Breast epithelium (tissue), 4 donors: ENCODE data around the gene KIF26B. TPM values are rescaled to one million over a fixed set of nuclear protein-coding genes. Genes with fewer than 3 reads are reported as not detected.
A peak's percentile ranks its signal among the peaks of the same experiment; 100 is the strongest.

Experiments
- DNase-seq, 2 donors: peaks; one replicate each; pipeline ENCODE4 v3.0.0-alpha.2; 2019; ENCODE audit warnings: low spot score in 2 of 2
- H3K27ac ChIP-seq, 2 donors: fragments of 200-600 bp; sonication (generic) in 1 of 2; one replicate each; pipeline ENCODE4 v1.5.1; 2016 to 2019; ENCODE audit warnings: mild to moderate bottlenecking in 1 of 2
- H3K27me3 ChIP-seq, 2 donors: fragments of 200-600 bp; sonication (generic) in 1 of 2; one replicate each; pipeline versions ENCODE4 v1.5.1 to v1.6.0; 2017 to 2019; ENCODE audit warnings: control low read depth in 1 of 2, mild to moderate bottlenecking in 1 of 2
- H3K36me3 ChIP-seq: fragments of 200-600 bp; one replicate; pipeline ENCODE4 v1.5.1; 2019
- H3K4me1 ChIP-seq, 2 donors: fragments of 200-600 bp; sonication (generic); one replicate each; pipeline ENCODE4 v1.5.1; 2016 to 2019; ENCODE audit warnings: control low read depth in 1 of 2
- H3K4me3 ChIP-seq, 3 donors: fragments of 200-600 bp; sonication (generic); 1 replicate in 2 of 3; 2 replicates in 1 of 3; pipeline ENCODE4 v1.5.1; 2016 to 2019; ENCODE audit warnings: mild to moderate bottlenecking in 3 of 3, moderate library complexity in 2 of 3
- H3K9me3 ChIP-seq, 2 donors: fragments of 200-600 bp; sonication (generic) in 1 of 2; one replicate each; pipeline ENCODE4 v1.5.1; 2016 to 2019; ENCODE audit warnings: control low read depth in 1 of 2
- POLR2A ChIP-seq: fragments of 450-650 bp; IDR thresholded peaks from one replicate; pipeline ENCODE4 v1.6.1; 2016; ENCODE audit warnings: antibody characterized with exemption, mild to moderate bottlenecking, moderate library complexity
- POLR2AphosphoS5 ChIP-seq, 3 donors: sonication (generic); formaldehyde crosslinking; IDR thresholded peaks; one replicate each; pipeline ENCODE4 v1.6.1; 2017; ENCODE audit warnings: antibody characterized with exemption in 3 of 3
- intact Hi-C: fragments of 100-400 bp; cut with DNase I; formaldehyde crosslinking; loops from one replicate; pipeline ENCODE4 v1.15.1; 2023; ENCODE audit warnings: low total_unique reads
- total RNA-seq, 3 donors: library from RNA; depleted of rRNA; stranded (reverse); fragments of >200 nt; gene quantifications; one replicate each; pipeline ENCODE4 v1.1.0, GENCODE V29; 2016
- TF ChIP-seq, protein P1 (sequence below), 3 donors: fragments of 450-650 bp; IDR thresholded peaks; one replicate each; pipeline ENCODE4 v1.5.1; 2016 to 2017; ENCODE audit warnings: antibody characterized with exemption in 3 of 3, mild to moderate bottlenecking in 3 of 3, moderate library complexity in 3 of 3

KIF26B gene
- total RNA-seq, 3 donors from 2014 or later = 0.32 to 1.0 (median 0.33) TPM

DNA sequence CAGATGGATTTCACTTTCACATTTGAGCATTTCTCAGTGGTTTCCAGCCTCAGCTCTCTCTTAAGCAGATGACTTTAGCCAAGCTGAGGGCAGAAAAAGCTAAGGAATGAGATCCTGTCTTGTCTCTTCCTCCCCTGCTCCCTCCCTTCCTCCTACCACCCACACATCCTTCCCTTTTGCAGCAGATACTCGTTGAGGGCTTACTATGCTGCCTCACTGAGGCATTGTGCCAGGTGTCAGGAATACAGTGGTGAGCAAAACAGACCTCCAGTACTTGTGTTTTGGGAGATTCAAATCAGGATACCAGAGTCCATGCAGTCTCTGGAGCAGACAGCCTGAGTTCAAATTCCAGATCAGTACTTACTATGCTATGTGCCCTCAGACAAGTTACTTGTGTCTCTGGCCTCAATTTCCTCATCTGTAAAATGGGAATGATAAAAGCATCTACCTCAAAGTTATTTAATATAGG is 43.2 kb downstream of the KIF26B start:
- no peaks in the 10 kb centered on the region for H3K36me3 ChIP-seq
- DNase-seq = no peak
- peak overlapping the region in 1 of 3 donors; percentile 37 for H3K4me3 ChIP-seq
- no peaks in the 10 kb centered on the region for H3K4me1 ChIP-seq
- no peaks in the 10 kb centered on the region for H3K27me3 ChIP-seq
- intact Hi-C loops = loop anchor here (2.0 kb wide), 1 partner anchor 57 kb away; no protein-coding TSS in a partner anchor
- no peak for TF ChIP-seq POLR2AphosphoS5 (IDR thresholded peaks at IDR 0.05)
- TF ChIP-seq, protein P1, sequence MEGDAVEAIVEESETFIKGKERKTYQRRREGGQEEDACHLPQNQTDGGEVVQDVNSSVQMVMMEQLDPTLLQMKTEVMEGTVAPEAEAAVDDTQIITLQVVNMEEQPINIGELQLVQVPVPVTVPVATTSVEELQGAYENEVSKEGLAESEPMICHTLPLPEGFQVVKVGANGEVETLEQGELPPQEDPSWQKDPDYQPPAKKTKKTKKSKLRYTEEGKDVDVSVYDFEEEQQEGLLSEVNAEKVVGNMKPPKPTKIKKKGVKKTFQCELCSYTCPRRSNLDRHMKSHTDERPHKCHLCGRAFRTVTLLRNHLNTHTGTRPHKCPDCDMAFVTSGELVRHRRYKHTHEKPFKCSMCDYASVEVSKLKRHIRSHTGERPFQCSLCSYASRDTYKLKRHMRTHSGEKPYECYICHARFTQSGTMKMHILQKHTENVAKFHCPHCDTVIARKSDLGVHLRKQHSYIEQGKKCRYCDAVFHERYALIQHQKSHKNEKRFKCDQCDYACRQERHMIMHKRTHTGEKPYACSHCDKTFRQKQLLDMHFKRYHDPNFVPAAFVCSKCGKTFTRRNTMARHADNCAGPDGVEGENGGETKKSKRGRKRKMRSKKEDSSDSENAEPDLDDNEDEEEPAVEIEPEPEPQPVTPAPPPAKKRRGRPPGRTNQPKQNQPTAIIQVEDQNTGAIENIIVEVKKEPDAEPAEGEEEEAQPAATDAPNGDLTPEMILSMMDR (IDR thresholded peaks at IDR 0.05) = no peak
- no peak for TF ChIP-seq POLR2A
- H3K9me3 ChIP-seq = no peaks in the 10 kb centered on the region
- H3K27ac ChIP-seq = no peak overlapping the region

DNA sequence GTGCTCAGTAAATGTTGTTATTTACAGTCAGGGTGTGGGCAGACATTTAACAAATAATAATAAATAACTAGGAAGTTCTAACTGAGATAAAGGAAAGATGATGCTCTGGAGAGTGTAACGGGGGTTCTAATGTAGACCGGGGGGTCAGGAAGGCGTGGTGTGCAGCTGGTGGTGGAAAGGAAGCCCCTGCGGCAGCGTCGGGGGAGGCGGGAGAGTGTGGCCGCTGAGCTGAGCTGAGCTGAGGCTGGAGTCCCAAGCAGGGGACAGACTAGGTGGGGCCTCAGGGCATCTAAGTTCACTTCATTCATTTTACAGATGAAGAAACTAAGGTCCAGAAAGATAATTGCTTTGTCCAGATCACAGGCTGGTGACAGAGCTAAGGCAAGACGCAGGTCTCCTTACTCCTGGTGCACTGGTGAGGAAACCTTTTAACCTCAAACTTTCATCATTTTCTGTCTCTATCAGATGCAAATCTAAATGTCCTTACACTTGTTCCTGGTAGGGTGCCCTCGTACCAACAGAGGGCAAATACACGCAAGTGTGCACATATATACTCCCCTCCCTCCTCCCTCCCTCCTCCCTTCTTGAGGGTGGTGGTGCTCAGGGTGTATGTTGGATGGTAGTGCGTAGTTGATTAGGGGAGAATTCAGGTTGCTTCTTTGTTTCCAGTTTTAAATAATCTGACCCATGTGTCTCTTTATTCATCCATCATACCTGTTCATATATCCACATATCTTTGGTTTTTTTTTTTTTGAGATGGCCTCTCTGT is 44.1 kb downstream of the KIF26B start:
- Histone ChIP-seq H3K4me3 (no peak overlapping the region), H3K4me1 (no peaks in the 10 kb centered on the region), H3K36me3 (no peaks in the 10 kb centered on the region), H3K9me3 (no peaks in the 10 kb centered on the region), H3K27ac (no peak overlapping the region), H3K27me3 (no peaks in the 10 kb centered on the region)
- DNase-seq = no peak
- TF ChIP-seq, protein P1 (IDR thresholded peaks at IDR 0.05) = no peak
- no peak for TF ChIP-seq POLR2AphosphoS5 (IDR thresholded peaks at IDR 0.05)
- no peak for TF ChIP-seq POLR2A
- intact Hi-C loops = loop anchor here (2.0 kb wide), 1 partner anchor 56 kb away; no protein-coding TSS in a partner anchor

DNA sequence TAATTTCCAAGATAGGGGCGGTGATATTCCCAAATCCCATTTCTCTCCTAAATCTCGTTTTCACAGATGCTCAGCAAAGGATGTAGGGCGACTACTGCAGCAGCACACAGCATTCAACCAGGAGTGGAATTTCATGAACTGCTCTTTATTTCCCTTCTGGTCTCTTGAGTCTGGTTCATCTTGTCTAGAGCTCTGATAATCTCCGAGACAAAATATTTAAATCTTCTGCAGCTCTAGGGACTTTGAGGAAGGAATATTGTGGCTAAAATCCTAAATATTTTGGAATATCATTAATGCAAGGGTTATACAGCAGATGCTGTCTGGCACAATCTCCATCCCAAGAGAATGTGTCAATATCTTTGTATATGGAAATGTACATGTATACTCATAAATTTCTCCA is 45.4 kb downstream of the KIF26B start:
- Histone ChIP-seq H3K4me3 (no peak overlapping the region), H3K4me1 (no peaks in the 10 kb centered on the region), H3K36me3 (no peaks in the 10 kb centered on the region), H3K27me3 (no peaks in the 10 kb centered on the region), H3K27ac (no peak overlapping the region), H3K9me3 (no peaks in the 10 kb centered on the region)
- intact Hi-C loops = no loop called here
- TF ChIP-seq, protein P1 (IDR thresholded peaks at IDR 0.05) = no peak
- TF ChIP-seq POLR2A (no peak), POLR2AphosphoS5 (IDR thresholded peaks at IDR 0.05) (no peak)
- no peak for DNase-seq

DNA sequence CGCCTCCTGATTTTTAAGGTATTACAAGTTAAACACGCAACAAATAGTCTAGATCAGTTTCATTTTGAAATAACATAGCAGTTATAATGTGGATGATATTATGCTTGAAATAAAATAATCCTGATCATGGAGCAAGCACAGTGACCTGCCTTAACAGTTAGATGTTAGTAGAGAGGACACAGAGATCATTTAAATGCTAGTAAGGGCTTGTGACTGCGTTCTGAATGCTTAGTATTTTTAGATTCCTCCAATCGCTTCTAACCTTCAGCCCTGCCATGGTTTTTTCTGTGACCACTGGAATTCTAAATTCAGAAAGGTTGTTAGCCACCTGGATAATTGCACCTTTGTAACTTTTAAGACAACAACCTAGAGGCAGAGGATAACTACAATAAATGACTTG is 46.4 kb downstream of the KIF26B start:
- DNase-seq = no peak
- Histone ChIP-seq H3K27me3 (no peaks in the 10 kb centered on the region), H3K36me3 (no peaks in the 10 kb centered on the region), H3K27ac (peak overlapping the region in 1 of 2 donors; percentile 21), H3K4me1 (no peaks in the 10 kb centered on the region), H3K9me3 (peaks cover 3 to 4% of the 10 kb centered on the region in 2 donors), H3K4me3 (peak overlapping the region in 1 of 3 donors; percentile 25)
- TF ChIP-seq POLR2A = no peak
- intact Hi-C loops = no loop called here

DNA sequence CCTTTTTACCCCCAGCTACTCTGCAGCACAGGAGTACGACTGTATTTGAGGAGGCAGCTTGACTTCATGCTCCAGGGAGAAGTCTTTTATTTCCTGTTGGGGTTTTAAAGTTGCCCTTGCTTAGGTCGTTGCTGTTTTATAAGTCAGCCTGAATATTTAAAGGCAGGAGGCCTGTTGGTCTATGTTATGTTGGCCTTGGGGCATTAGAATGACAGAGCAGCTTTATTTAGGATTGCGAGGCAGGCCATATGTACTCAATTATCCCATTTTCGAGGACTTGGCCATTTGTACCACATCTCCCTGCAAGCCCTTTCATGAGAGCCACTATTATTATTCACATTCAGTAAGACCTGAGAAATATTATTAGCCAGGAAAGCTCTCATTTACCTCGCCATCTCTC is 47.0 kb downstream of the KIF26B start:
- TF ChIP-seq, protein P1 (IDR thresholded peaks at IDR 0.05) = no peak
- TF ChIP-seq POLR2AphosphoS5 (IDR thresholded peaks at IDR 0.05) = no peak
- no peak for TF ChIP-seq POLR2A

More for the DNA sequence above, 47.0 kb downstream of the KIF26B start:
- H3K4me3 ChIP-seq = no peak overlapping the region
- intact Hi-C loops = no loop called here
- peak overlapping the region in 1 of 2 donors; percentile 21 for H3K27ac ChIP-seq
- H3K36me3 ChIP-seq = no peaks in the 10 kb centered on the region
- peaks cover 7 to 10% of the 10 kb centered on the region in 2 donors for H3K9me3 ChIP-seq
- DNase-seq = no peak
- H3K27me3 ChIP-seq = no peaks in the 10 kb centered on the region
- H3K4me1 ChIP-seq = no peaks in the 10 kb centered on the region
